GM21526 (cell line): Measurements from ENCODE around the gene SMAD2.
"Not testable (repeated sequence)": the region's sequence is repeated elsewhere in the genome, so short reads cannot be mapped to it uniquely, and the experiment has no call there.

Source experiments
- ATAC-seq: cut with Tn5 transposase; IDR thresholded peaks from one replicate; pipeline ENCODE4 v1.9.1; 2021; ENCODE audit warnings: moderate library complexity; ENCODE audit not compliant: unreplicated experiment, low FRiP score

The SMAD2 gene

DNA sequence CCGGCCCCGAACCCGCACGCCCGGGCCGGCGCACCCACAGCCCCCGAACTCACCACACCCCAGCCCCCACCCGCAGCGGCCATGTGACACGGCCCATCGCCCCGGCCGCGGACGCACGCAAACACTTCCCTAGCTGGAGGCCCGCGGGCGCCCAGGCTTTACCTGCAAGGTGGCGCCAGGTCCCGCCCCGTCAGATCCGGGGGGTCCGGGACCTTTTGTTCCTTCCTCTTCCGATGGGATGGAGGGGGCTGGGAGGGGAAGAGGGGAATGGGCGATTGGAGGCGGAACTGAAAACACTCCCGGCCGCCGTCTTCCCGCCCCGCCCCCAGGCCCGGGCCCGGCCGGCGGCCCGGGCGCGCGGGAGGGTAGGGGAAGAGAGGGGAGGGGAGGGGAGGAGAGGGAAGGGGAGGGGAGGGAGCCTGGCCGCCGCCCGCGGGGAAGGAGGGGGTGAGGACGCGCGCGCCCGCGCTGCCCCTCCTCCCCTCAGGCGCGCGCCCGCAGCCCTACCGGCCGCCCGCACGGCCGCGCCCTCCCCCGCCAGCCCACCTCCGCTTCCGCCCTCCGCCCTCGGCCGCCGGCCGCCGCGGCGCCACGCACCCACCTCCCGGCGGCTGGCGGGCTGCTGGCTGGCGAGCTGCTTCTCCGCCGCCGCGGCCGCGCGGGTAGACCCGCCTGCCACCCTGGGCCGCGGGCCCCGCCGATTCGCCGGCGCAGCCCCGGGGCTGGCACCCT lies at the start of gene SMAD2:
SMAD2 (minus strand) TSS at position 461 of the 732 bp plus-strand sequence. CDS start 33,903 bp downstream, outside the sequence.
- peak; percentile 52 for ATAC-seq

DNA sequence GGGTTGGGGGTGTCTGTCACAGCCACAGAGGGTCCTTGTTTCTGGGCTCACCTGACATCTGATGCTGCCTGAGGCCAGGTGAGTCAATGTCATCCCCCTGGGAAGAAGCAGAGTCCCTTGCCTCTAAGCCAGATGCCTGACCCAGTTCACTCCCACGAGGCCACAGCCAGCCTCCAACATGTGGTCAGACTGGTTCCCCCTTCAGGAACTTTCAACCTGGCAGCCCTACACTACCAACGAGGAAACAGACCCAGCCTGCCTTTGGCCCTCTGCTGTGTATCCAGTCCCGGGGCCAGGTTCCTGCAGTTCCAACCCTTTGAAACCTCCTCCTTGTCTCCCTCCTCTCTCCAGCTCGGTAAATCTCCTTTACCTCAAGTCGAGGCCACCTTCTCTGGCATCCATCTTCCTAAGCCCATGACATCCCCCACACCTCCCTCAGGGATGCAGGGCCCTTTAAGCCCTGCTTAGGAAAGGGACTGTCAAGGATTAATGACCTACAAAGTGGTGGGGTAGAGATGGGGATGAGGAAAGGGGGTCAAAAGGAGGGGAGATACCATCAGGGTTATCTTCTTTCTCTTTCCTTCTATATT lies 49.2 kb upstream of the SMAD2 start:
- no peak for ATAC-seq

DNA sequence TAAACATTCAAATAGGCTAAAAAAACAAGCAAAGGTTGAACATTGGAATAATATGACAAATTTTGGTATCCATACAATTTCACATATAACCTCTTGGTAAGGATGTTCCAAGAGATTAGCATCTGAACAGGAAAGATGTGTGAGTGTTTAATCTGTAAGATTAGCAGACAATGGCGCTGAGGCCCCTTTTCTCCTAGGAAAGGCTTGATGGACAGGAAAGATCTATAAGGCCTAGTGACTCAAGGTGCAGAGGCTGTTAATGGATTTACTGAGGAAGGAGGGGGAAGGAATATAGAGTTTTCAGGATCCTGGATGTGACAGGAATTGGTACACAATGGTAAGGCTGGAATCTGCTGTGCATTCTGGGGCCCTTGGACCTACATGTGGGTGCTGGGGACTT lies 48.1 kb upstream of the SMAD2 start:
- ATAC-seq = no peak

DNA sequence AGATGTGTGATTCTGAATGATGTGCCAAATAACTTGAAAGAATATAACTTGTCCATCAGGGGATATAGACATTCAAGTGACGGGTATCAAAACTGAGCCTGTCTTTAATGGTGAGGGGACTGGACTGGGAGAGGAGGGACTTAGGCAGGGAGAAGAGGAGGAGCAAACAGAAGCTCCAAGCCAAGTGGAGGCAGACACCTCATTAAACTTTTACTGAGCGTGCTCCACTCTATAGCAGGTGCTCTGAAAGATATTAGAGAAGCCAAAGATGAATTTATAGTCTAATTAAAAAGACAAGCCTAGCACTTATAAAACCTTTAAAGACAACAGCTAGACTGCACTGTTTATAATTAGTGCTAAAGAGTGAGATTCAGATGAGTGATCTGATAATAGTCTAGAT lies 47.7 kb upstream of the SMAD2 start:
- ATAC-seq = no peak

DNA sequence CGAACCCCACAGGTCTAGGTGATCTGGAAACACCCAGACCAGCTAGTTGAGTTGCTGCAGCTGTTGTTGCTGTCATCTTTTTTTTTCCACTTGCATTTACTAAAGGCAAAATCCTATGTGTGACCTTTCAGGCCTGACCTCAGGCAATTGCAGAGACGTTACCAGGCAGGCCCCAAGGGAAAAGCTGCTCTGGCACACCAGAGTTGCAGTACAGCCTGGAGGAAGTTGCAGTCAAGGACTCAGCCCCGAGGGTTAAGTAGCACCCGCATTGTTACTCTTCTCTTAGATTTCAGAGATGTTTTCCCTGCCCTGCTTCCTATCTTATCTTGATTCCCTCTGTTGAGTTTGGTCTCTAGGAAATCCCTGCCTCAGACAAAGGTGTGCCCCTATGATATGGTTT lies 45.2 kb upstream of the SMAD2 start:
- no peak for ATAC-seq

DNA sequence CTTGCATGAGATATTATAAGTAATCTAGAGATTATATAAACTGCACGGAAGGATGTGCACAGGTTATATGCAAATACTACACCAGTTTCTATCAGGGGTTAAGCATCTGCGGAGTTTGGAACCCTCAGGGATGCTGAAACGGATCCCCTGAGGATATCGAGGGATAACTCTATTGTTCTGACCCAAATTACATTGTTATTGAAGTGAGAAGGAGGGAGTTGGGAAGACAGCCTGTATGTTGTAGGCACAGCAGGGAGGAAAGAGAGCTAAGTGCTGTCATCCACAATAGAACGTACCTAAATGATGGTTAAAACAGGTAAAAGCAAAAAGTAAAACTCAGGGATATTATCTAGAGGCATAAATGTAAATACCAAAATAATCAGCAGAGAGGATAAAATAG lies 44.6 kb upstream of the SMAD2 start:
- ATAC-seq = no peak

DNA sequence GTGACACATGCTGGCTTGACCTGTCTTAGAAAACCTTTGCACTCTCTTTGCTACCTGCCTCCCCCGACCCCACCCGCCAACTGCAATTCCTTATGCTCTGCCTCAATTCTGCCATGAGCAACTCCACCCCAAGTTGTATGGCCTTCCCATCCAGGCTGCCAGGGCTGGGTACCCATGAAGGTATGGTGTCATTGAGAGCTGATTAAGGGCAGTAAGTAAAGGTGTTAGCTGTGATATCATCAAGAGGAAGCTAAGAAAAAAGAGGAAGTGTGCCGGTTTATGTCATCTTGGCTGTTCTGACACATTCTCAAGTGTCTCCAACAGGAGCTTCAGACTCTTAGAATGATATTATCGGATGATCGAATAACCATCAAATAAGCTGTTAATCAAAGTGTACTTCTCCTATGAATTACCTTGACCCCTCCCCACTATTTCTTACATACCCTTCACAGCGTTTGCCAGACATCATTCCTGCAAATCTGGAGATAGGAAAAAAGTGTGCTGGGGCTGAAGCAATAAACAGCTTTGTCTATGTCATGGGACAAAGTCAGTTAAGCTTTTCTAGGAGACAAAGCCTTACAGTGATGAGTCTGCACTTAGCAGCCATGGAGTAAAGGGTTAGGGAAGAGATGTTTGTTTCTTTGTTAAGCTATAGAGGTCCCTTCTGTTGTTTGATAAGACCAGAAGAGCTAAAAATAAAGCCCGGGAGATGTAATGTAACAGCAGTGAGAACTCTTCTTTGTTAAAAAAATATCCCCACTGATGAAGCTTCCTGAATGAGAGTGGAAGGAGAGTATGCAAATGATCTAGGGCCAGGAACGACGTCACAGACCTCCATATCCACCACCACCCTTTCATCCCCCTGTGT lies 40.4 kb upstream of the SMAD2 start:
- ATAC-seq = peak; percentile 75

DNA sequence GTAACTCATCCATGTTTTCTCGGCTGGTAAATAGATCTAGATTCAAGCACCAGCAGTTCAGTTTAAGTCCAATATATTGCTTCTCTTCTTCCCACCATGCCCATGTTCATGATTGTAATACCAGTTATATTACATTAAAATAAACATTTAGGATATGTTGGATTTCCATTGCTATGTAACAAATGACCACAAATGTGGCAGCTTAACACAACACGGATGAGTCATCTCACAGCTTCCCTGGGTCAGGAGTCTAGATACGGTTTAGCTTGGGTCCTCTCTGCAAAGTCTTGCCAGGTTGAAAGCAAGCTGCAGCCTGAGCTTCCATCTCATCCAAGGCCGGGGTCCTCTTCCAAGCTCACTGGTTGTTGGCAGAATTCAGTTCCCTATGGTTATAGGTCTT lies 39.4 kb upstream of the SMAD2 start:
- ATAC-seq = no peak

DNA sequence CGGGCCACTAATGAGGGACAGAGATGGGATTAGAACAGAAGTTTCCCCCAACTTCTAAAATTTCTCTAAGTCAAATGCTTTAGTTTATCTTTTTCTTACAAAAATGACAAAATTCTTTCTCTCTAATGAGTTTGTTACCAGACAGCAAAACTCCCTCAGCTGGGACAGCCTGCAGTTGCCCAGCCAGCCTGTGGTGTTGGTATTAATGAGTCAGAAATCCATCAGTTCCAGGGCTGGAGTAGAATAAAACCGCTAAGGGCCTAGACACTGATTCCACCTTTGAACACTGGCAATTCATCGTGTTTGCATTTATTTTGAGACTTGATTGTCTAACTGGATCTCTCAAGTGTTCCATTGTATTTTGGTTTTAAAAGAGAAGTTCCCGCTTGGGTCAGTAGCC lies 38.3 kb upstream of the SMAD2 start:
- ATAC-seq = no peak

DNA sequence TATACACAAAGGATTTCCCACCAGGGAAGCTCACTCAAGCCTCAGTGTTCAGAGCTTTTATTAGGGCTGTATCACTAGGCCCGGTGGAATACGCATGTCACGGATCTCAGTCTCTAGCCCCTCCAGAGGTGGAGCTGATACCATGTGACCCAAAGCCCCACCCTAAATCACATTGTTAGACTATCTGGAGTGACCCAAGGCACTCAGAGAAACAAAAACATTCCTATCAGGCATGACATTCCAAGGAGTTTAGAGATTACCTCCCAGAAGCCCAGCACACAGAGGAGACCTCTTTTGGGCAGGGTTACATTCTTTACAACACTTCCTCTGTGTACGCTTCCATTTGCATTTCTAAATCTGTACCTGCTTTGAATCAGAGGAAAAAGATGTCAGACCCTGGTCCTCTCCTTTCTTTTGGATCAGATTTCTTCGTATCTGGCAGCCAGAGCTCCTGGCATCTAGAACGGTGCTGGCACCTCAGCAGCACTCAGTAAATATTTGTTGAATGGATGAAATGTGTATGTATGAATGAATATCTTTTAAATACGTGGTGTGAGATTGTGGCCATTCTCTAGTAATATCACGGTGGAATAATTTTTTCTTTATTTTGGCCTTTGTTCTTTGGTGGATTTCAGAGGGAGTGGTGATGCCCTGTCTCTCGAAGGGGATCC lies 37.7 kb upstream of the SMAD2 start:
- no peak for ATAC-seq

DNA sequence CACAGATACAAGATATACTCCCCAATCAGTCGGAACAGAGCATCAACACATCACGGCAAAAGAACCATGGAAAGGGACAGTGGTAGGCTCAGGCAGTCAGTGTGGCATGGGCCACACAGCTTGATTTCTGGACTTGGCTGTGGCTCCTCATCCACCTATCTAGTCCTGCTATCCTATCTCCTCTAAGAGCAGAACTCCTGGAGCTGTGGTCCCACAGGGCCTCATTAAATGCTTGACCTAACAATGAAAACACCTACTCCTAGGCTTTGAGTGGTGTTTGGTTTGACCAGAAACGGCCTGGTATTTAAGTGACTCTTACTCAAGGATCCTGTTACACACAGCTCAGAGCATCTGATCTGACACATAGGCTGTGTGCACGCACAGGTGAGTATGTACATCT lies 33.6 kb upstream of the SMAD2 start:
- ATAC-seq = no peak

DNA sequence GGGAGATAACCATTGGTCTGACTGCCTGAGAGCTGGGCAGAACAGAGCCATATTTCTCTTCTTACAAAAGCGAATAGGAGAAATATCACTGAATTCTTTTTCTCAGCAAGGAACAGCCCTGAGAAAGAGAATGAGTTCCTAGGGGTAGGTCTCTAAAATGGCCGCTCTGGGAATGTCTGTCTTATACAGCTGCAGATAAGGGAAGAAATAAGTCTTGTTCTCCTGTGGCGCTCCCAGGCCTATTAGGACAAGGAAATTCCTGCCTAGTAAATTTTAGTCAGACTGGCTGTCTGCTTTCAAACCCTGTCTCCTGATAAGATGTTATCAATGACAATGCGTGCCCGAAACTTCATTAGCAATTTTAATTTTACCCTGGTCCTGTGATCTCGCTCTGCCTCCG lies 30.5 kb upstream of the SMAD2 start:
- not testable (repeated sequence) for ATAC-seq

DNA sequence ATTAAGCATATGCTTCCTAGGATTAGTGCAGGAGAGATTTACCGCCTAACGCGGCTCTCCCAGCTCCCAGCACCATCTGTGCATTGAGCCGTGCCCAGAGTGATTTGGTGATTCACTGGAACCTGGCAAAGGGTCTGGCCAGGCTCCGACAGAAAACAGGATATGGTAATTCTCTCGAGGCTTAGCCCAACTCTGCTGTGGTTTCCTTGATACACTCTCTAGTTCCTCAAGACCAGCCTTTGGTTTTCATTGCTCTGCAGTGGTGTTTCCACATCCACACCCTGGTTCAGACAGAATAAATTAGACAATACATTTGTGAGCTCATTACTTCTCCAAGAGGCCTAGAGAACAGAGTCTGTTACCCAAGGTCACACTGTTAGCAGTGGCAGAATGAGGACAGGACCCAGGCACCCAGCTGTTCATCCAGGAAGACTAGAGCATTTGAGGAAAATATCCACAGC lies 23.0 kb upstream of the SMAD2 start:
- peak; percentile 62 for ATAC-seq

DNA sequence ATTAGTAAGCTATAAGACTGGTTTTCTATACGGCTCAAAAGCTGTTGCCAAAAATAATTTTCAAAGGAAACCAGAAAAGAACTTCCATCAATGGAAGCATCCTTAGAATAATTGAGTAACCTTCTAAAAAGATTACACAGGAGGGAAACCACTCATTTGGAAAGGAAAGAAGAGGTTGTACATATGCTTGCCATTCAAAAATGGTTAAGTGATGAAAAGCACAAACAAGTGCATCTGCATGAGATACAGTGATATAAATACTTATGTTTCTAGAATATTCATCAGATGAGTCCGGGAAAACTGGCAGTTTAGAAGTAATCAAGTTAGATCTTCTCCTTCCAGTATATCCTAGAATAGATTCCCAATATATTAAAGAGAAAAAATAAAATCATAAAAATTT lies 20.1 kb upstream of the SMAD2 start:
- no peak for ATAC-seq

DNA sequence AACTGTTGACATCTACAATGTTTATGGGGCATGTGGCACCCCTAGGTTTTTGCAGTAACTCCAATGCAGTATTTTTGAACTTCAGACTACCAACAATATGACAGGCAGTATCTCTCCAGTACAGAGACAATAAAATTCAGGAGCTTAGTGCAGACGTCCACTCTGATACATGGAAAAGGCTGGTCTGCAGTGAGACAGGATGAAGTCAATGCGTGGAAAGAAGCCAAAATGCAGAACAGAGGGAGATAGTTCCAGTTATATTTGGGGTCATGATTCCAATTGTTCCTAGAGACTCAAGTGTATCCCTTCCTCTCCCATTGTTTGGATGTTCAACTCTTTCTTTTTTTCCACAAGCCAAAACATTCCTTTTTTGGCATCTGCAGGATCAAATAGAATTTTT lies 18.7 kb upstream of the SMAD2 start:
- ATAC-seq = no peak

DNA sequence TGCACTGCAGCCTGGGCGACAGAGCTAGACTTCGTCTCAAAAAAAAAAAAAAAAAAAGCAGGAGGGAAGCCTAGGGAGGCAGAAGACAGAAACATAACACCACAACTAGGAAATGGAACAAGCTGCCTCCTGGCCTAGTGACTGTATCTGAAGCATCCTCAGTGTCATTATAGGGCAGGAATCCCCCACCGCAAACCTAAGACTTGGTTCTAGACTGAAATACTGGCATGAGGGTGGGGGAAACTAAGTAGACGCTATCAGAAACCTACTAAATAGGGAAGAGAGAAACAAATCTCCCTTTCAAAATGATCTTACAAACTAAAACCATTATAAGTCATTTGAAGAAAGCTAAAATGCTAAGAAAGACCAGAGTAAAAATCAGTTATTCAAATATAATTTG lies 16.4 kb upstream of the SMAD2 start:
- ATAC-seq = no peak

DNA sequence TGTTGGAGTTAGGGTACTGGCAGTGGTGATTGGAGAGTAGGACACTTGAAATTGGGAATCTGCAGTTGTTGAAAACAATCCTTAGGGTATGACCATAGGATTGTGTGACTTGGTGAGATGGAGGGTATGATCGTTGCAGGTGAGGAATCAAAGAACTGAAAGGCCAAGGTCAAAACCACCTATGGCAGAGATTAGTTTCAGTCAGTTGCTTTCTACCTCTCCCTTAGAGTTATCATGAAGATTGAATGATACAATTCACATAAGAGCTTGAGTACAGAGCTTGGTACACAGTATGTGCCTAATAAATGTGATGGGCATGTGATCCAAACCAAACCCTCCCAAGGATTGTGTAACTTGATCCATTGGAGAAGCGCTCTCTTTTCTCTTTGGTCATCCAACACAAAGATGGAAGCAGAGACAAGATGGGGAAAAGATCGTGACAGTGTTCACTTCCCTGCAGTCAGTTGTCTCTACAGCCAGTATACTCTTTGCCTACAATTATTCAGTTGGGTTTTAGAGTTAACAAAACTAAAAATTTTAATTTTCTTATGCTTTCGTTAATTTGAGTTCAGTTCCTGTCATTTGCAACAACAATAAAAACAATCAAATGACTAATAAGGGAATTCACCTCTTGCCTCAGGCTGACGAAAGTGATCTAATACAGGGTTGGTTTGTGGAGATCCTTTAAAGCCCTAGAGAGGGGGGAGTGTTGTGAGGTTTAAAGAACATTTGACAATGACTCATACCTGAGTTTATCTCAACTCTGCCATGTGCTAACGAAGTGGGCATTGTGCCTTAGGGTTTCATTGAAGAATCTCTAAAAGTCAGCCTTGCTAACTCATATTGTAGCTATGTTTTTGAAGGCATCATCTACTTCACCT lies 14.8 kb upstream of the SMAD2 start:
- no peak for ATAC-seq

DNA sequence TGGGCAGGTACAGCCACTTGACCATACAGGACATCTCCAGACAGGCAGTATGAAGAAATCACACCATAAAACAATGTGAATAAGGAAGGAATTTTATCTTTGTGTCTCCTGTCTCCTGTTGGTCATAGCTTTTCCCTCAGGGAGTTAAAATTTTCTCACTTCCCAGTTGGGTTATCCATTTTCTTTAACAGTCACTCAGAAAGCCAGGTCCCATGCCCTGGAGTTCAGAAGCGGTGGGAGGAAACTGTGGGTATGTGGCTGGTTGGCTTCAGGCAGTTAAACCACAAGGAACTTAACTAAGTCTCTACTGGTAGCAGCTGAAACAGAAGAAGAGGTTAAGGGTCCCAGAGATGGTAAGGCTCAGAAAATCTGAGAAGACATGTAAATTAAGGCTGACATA lies 6.5 kb upstream of the SMAD2 start:
- no peak for ATAC-seq

DNA sequence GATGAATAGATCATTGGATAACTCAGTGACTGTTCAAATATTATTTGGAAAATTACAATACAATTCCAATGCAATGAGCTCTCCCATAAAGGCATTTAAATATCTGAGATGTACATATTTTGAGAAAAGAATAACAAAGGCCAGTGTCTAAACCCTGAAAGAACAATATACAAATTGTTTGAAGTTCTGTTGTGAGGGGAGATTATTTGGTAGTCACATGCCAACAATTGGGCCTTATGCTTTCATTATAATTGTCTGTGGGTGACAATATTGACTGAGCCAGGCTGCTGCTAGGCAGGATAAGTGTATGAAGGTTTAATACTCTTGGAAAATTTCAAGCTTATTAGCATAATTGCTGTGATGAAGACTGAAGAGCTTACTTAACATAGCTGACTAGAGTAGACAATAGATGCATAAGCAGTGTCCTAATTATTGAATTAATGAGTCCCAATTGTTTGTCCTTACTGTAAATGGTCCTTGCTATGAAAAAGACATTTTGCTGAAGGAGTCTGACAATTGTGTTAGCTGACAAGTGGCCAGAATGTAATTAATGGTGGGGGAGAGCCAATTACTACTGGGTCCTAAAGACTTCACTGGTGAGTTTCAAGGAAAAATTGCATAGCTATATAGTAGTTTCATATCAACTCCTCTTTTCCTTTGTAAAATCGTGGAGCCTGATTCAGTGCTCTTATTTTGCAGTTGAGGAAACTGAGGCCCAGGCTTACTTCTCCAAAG lies 5.0 kb upstream of the SMAD2 start:
- ATAC-seq = no peak
